Muscle of leg (tissue), 11 donors: Measurements from ENCODE around the gene RER1. TPM values are rescaled to one million over a fixed set of nuclear protein-coding genes. Genes with fewer than 3 reads are reported as not detected.

Experiments used
- DNase-seq: peaks from one replicate; pipeline ENCODE4 v3.0.0; 2013
- H3K27ac ChIP-seq: one replicate; pipeline ENCODE4 v1.5.1; 2013; ENCODE audit warnings: mild to moderate bottlenecking, low read length, control low read depth
- H3K27me3 ChIP-seq: one replicate; pipeline ENCODE4 v1.6.1; 2013; ENCODE audit warnings: low read length; ENCODE audit not compliant: control insufficient read depth, insufficient read depth
- H3K36me3 ChIP-seq: one replicate; pipeline ENCODE4 v1.6.1; 2013; ENCODE audit warnings: low read length; ENCODE audit not compliant: control insufficient read depth, insufficient read depth
- H3K4me1 ChIP-seq: one replicate; pipeline ENCODE4 v1.6.1; 2013; ENCODE audit warnings: low read length; ENCODE audit not compliant: control insufficient read depth, insufficient read depth
- H3K4me3 ChIP-seq: one replicate; pipeline ENCODE4 v1.5.1; 2013; ENCODE audit warnings: low read length, control low read depth
- H3K9me3 ChIP-seq: replicated peaks from 2 replicates; pipeline ENCODE4 v1.6.1; 2013; ENCODE audit warnings: low read depth, low read length; ENCODE audit not compliant: control insufficient read depth
- WGBS: methylation state at CpG from one replicate; pipeline ENCODE4 v1.1.5; 2013; ENCODE audit warnings: missing lambda C conversion rate; ENCODE audit not compliant: insufficient coverage; 5-methylcytosine and 5-hydroxymethylcytosine counted together
- polyA plus RNA-seq, 8 donors: library from polyadenylated mRNA; unstranded; fragments of 120-200 nt; gene quantifications; one replicate each; pipeline versions ENCODE4 v1.2.1 to v1.2.3, GENCODE V29; 2013; ENCODE audit warnings: inconsistent platforms in 1 of 8, low replicate concordance in 1 of 8; ENCODE audit not compliant: insufficient read length in 8 of 8, insufficient read depth in 1 of 8
- total RNA-seq: library from RNA; stranded (reverse); fragments of 120-200 nt; gene quantifications from one replicate; pipeline ENCODE4 v1.2.4, GENCODE V29; 2013

RER1 gene
- total and polyA plus RNA-seq, 9 donors = 57.5 to 86.6 (median 69.3) TPM

- Histone ChIP-seq H3K4me3 (no peak overlapping the region), H3K36me3 (no peaks in the 10 kb centered on the region), H3K9me3 (no peaks in the 10 kb centered on the region), H3K4me1 (peaks cover 30% of the 10 kb centered on the region), H3K27me3 (peaks cover 22% of the 10 kb centered on the region), H3K27ac (no peak overlapping the region)
- no peak for DNase-seq
- 74% methylated on average over 5 of the region's 19 CpGs for WGBS
These were observed 24.2 kb downstream of the RER1 start for GRCh38 chr1:2415801-2416208.

GRCh38 chr1:2416403-2416802, 24.8 kb downstream of the RER1 start:
- H3K27me3 ChIP-seq = peaks cover 22% of the 10 kb centered on the region
- DNase-seq = no peak
- no peaks in the 10 kb centered on the region for H3K9me3 ChIP-seq
- 63% methylated on average over 12 of the region's 12 CpGs for WGBS
- no peak overlapping the region for H3K4me3 ChIP-seq
- H3K27ac ChIP-seq = no peak overlapping the region
- H3K36me3 ChIP-seq = no peaks in the 10 kb centered on the region
- peaks cover 29% of the 10 kb centered on the region for H3K4me1 ChIP-seq

- Histone ChIP-seq H3K9me3 (no peaks in the 10 kb centered on the region), H3K4me1 (peaks cover 22% of the 10 kb centered on the region), H3K27me3 (peaks cover 22% of the 10 kb centered on the region), H3K4me3 (no peak overlapping the region), H3K36me3 (no peaks in the 10 kb centered on the region), H3K27ac (no peak overlapping the region)
- WGBS = 87% methylated on average over 7 of the region's 13 CpGs
- no peak for DNase-seq
These were observed 25.6 kb downstream of the RER1 start for GRCh38 chr1:2417083-2417832.

GRCh38 chr1:2417833-2418225, 26.2 kb downstream of the RER1 start:
- Histone ChIP-seq H3K27ac (no peak overlapping the region), H3K4me3 (no peak overlapping the region), H3K4me1 (peaks cover 22% of the 10 kb centered on the region), H3K9me3 (no peaks in the 10 kb centered on the region), H3K27me3 (peaks cover 22% of the 10 kb centered on the region), H3K36me3 (no peaks in the 10 kb centered on the region)
- DNase-seq = no peak
- 74% methylated on average over 14 of the region's 14 CpGs for WGBS

GRCh38 chr1:2418791-2419320, 27.2 kb downstream of the RER1 start:
- H3K36me3 ChIP-seq = no peaks in the 10 kb centered on the region
- H3K9me3 ChIP-seq = peaks cover 4% of the 10 kb centered on the region
- WGBS = 61% methylated on average over 15 of the region's 16 CpGs
- H3K27ac ChIP-seq = no peak overlapping the region
- DNase-seq = no peak
- peaks cover 12% of the 10 kb centered on the region for H3K4me1 ChIP-seq
- H3K4me3 ChIP-seq = no peak overlapping the region
- peaks cover 28% of the 10 kb centered on the region for H3K27me3 ChIP-seq

GRCh38 chr1:2419416-2419815, 27.8 kb downstream of the RER1 start:
- Histone ChIP-seq H3K4me1 (peaks cover 7% of the 10 kb centered on the region), H3K27me3 (peaks cover 28% of the 10 kb centered on the region), H3K36me3 (no peaks in the 10 kb centered on the region), H3K27ac (no peak overlapping the region), H3K9me3 (peaks cover 4% of the 10 kb centered on the region), H3K4me3 (no peak overlapping the region)
- DNase-seq = no peak
- 76% methylated on average over 10 of the region's 16 CpGs for WGBS

- WGBS = no CpG with 5 or more reads among the region's 4 CpGs
- peaks cover 28% of the 10 kb centered on the region for H3K27me3 ChIP-seq
- DNase-seq = no peak
- no peak overlapping the region for H3K4me3 ChIP-seq
- H3K9me3 ChIP-seq = peaks cover 4% of the 10 kb centered on the region
- H3K27ac ChIP-seq = no peak overlapping the region
- H3K4me1 ChIP-seq = peaks cover 5% of the 10 kb centered on the region
- no peaks in the 10 kb centered on the region for H3K36me3 ChIP-seq
These were observed 30.9 kb downstream of the RER1 start for GRCh38 chr1:2422523-2422922.

GRCh38 chr1:2425892-2426291, 34.3 kb downstream of the RER1 start:
- Histone ChIP-seq H3K36me3 (no peaks in the 10 kb centered on the region), H3K4me3 (no peak overlapping the region), H3K9me3 (peaks cover 8% of the 10 kb centered on the region), H3K4me1 (no peaks in the 10 kb centered on the region), H3K27me3 (peaks cover 10% of the 10 kb centered on the region), H3K27ac (no peak overlapping the region)
- no peak for DNase-seq
- WGBS = 66% methylated on average over 11 of the region's 11 CpGs

GRCh38 chr1:2426540-2426939, 34.9 kb downstream of the RER1 start:
- Histone ChIP-seq H3K27me3 (peaks cover 11% of the 10 kb centered on the region), H3K4me3 (no peak overlapping the region), H3K4me1 (no peaks in the 10 kb centered on the region), H3K36me3 (no peaks in the 10 kb centered on the region), H3K27ac (no peak overlapping the region), H3K9me3 (peaks cover 8% of the 10 kb centered on the region)
- WGBS = 55% methylated on average over 18 of the region's 18 CpGs
- no peak for DNase-seq

GRCh38 chr1:2427051-2427450, 35.4 kb downstream of the RER1 start:
- H3K9me3 ChIP-seq = peaks cover 8% of the 10 kb centered on the region
- no peaks in the 10 kb centered on the region for H3K4me1 ChIP-seq
- H3K27me3 ChIP-seq = peaks cover 16% of the 10 kb centered on the region
- no peaks in the 10 kb centered on the region for H3K36me3 ChIP-seq
- 83% methylated on average over 17 of the region's 18 CpGs for WGBS
- no peak overlapping the region for H3K4me3 ChIP-seq
- H3K27ac ChIP-seq = no peak overlapping the region
- no peak for DNase-seq
